Activated T-cell treated with anti-CD3 and anti-CD28 coated beads, Interleukin-2, amount 50 U/mL, for 4 hours (primary cell): ENCODE data around the gene CMPK2. TPM values are rescaled to one million over a fixed set of nuclear protein-coding genes. Genes with fewer than 3 reads are reported as not detected.

Experiments used
- ATAC-seq, 2 donors: fragments of 200-7000 bp; cut with Tn5 transposase; one replicate each; pipeline ENCODE4 v1.10.0; 2021
- DNase-seq: peaks from one replicate; pipeline ENCODE4 v3.0.0-alpha.2; 2020
- H3K27me3 Mint-ChIP-seq: one replicate; pipeline ENCODE4 v1.8.0; 2021; ENCODE audit warnings: low read depth, mixed read lengths
- H3K36me3 Mint-ChIP-seq: one replicate; pipeline ENCODE4 v1.8.0; 2022; ENCODE audit warnings: mixed read lengths; ENCODE audit not compliant: insufficient read depth
- H3K4me1 Mint-ChIP-seq: one replicate; pipeline ENCODE4 v1.8.0; 2021; ENCODE audit warnings: low read depth, mixed read lengths
- H3K4me3 Mint-ChIP-seq: one replicate; pipeline ENCODE4 v1.8.0; 2021; ENCODE audit warnings: mild to moderate bottlenecking, moderate library complexity, mixed read lengths
- H3K9me3 Mint-ChIP-seq: one replicate; pipeline ENCODE4 v1.8.0; 2021; ENCODE audit warnings: mixed read lengths
- total RNA-seq, 3 donors: library from RNA; stranded (reverse); gene quantifications; one replicate each; pipeline ENCODE4 v1.2.1, GENCODE V29; 2021

CMPK2 gene
- total RNA-seq, 3 donors from 2014 or later, result 2.5 to 4.2 (median 3.2) TPM

GRCh38 chr2:6888724-6889123 lies 23.0 kb upstream of the CMPK2 start:
- no peak for ATAC-seq
- H3K9me3 Mint-ChIP-seq, result no peaks in the 10 kb centered on the region
- H3K36me3 Mint-ChIP-seq, result peaks cover 24% of the 10 kb centered on the region

GRCh38 chr2:6887751-6888192 lies 22.1 kb upstream of the CMPK2 start:
- no peak overlapping the region for H3K4me3 Mint-ChIP-seq
- peaks cover 23% of the 10 kb centered on the region for H3K36me3 Mint-ChIP-seq
- no peaks in the 10 kb centered on the region for H3K9me3 Mint-ChIP-seq

More at GRCh38 chr2:6888724-6889123, 23.0 kb upstream of the CMPK2 start:
- Mint-ChIP-seq H3K27me3 (no peaks in the 10 kb centered on the region), H3K4me1 (peaks cover 2% of the 10 kb centered on the region), H3K4me3 (no peak overlapping the region)
- no peak for DNase-seq

GRCh38 chr2:6885968-6886367 lies 20.3 kb upstream of the CMPK2 start:
- ATAC-seq (no peak), DNase-seq (no peak)
- no peaks in the 10 kb centered on the region for H3K27me3 Mint-ChIP-seq
- H3K4me1 Mint-ChIP-seq, result peaks cover 16% of the 10 kb centered on the region
- no peaks in the 10 kb centered on the region for H3K9me3 Mint-ChIP-seq
- peaks cover 30% of the 10 kb centered on the region for H3K36me3 Mint-ChIP-seq
- no peak overlapping the region for H3K4me3 Mint-ChIP-seq

More at GRCh38 chr2:6887751-6888192, 22.1 kb upstream of the CMPK2 start:
- DNase-seq (no peak), ATAC-seq (no peak)
- Mint-ChIP-seq H3K4me1 (peaks cover 2% of the 10 kb centered on the region), H3K27me3 (no peaks in the 10 kb centered on the region)

- Mint-ChIP-seq H3K27me3 (no peaks in the 10 kb centered on the region), H3K4me1 (peaks cover 19% of the 10 kb centered on the region), H3K9me3 (no peaks in the 10 kb centered on the region), H3K36me3 (peaks cover 30% of the 10 kb centered on the region), H3K4me3 (no peak overlapping the region)
- DNase-seq (no peak), ATAC-seq (no peak)
Observed at GRCh38 chr2:6885551-6885950, 19.8 kb upstream of the CMPK2 start.

GRCh38 chr2:6883448-6884122 lies 17.9 kb upstream of the CMPK2 start:
- Mint-ChIP-seq H3K4me3 (no peak overlapping the region), H3K27me3 (no peaks in the 10 kb centered on the region), H3K9me3 (no peaks in the 10 kb centered on the region), H3K36me3 (peaks cover 25% of the 10 kb centered on the region), H3K4me1 (peaks cover 35% of the 10 kb centered on the region)
- DNase-seq (no peak), ATAC-seq (no peak)

GRCh38 chr2:6881516-6881915 lies 15.8 kb upstream of the CMPK2 start:
- ATAC-seq (no peak), DNase-seq (no peak)
- Mint-ChIP-seq H3K4me1 (peaks cover 53% of the 10 kb centered on the region), H3K4me3 (no peak overlapping the region), H3K9me3 (no peaks in the 10 kb centered on the region), H3K27me3 (no peaks in the 10 kb centered on the region), H3K36me3 (peaks cover 22% of the 10 kb centered on the region)

- Mint-ChIP-seq H3K27me3 (no peaks in the 10 kb centered on the region), H3K36me3 (peaks cover 20% of the 10 kb centered on the region), H3K9me3 (no peaks in the 10 kb centered on the region), H3K4me1 (peaks cover 53% of the 10 kb centered on the region), H3K4me3 (peak overlapping the region; percentile 41)
- peak; percentile 36 to 37 for ATAC-seq
- no peak for DNase-seq
Observed at GRCh38 chr2:6881046-6881445, 15.3 kb upstream of the CMPK2 start.

- Mint-ChIP-seq H3K36me3 (peaks cover 20% of the 10 kb centered on the region), H3K9me3 (no peaks in the 10 kb centered on the region), H3K27me3 (no peaks in the 10 kb centered on the region), H3K4me1 (peaks cover 54% of the 10 kb centered on the region), H3K4me3 (peak overlapping the region; percentile 74)
- no peak for DNase-seq
- ATAC-seq, result peak in 1 of 2 donors; percentile 27
Observed at GRCh38 chr2:6880200-6880733, 14.6 kb upstream of the CMPK2 start.

- DNase-seq, result no peak
- H3K36me3 Mint-ChIP-seq, result peaks cover 14% of the 10 kb centered on the region
- H3K27me3 Mint-ChIP-seq, result no peaks in the 10 kb centered on the region
- H3K4me1 Mint-ChIP-seq, result peaks cover 60% of the 10 kb centered on the region
- ATAC-seq, result no peak
- H3K4me3 Mint-ChIP-seq, result peak overlapping the region; percentile 81
- peaks cover 2% of the 10 kb centered on the region for H3K9me3 Mint-ChIP-seq
Observed at GRCh38 chr2:6879011-6879410, 13.3 kb upstream of the CMPK2 start.

GRCh38 chr2:6878549-6878948 lies 12.8 kb upstream of the CMPK2 start:
- H3K9me3 Mint-ChIP-seq, result peaks cover 4% of the 10 kb centered on the region
- no peak for DNase-seq
- peaks cover 13% of the 10 kb centered on the region for H3K36me3 Mint-ChIP-seq
- no peaks in the 10 kb centered on the region for H3K27me3 Mint-ChIP-seq
- no peak for ATAC-seq
- peaks cover 61% of the 10 kb centered on the region for H3K4me1 Mint-ChIP-seq
- H3K4me3 Mint-ChIP-seq, result peak overlapping the region; percentile 81

- Mint-ChIP-seq H3K4me3 (peak within 1 kb of the TSS; percentile 81), H3K9me3 (peaks cover 4% of the 10 kb centered on the region), H3K4me1 (peaks cover 70% of the 10 kb centered on the region), H3K27me3 (no peaks in the 10 kb centered on the region), H3K36me3 (peaks cover 9% of the 10 kb centered on the region)
- peak; percentile 12 for DNase-seq
- ATAC-seq, result peak; percentile 79 to 86
Observed at GRCh38 chr2:6877402-6878304, 11.9 kb upstream of the CMPK2 start, which contains the start of gene RSAD2. Gene RSAD2, plus strand, starts transcription at chr2:6877777. Its CDS starts 24 bp downstream, at chr2:6877801.

- ATAC-seq (no peak), DNase-seq (no peak)
- H3K4me3 Mint-ChIP-seq, result no peak overlapping the region
- peaks cover 64% of the 10 kb centered on the region for H3K4me1 Mint-ChIP-seq
- peaks cover 4% of the 10 kb centered on the region for H3K9me3 Mint-ChIP-seq
- H3K27me3 Mint-ChIP-seq, result no peaks in the 10 kb centered on the region
- peaks cover 3% of the 10 kb centered on the region for H3K36me3 Mint-ChIP-seq
Observed at GRCh38 chr2:6876309-6876708, 10.6 kb upstream of the CMPK2 start.

- no peak for DNase-seq
- Mint-ChIP-seq H3K4me1 (peaks cover 46% of the 10 kb centered on the region), H3K36me3 (peaks cover 3% of the 10 kb centered on the region), H3K9me3 (peaks cover 4% of the 10 kb centered on the region), H3K27me3 (no peaks in the 10 kb centered on the region), H3K4me3 (no peak overlapping the region)
- ATAC-seq, result no peak
Observed at GRCh38 chr2:6874032-6874431, 8.3 kb upstream of the CMPK2 start.

GRCh38 chr2:6872394-6872793 lies 6.7 kb upstream of the CMPK2 start:
- no peak for DNase-seq
- Mint-ChIP-seq H3K4me3 (peak overlapping the region; percentile 14), H3K27me3 (no peaks in the 10 kb centered on the region), H3K4me1 (peaks cover 37% of the 10 kb centered on the region), H3K9me3 (peaks cover 4% of the 10 kb centered on the region), H3K36me3 (peaks cover 3% of the 10 kb centered on the region)
- peak; percentile 43 to 51 for ATAC-seq
